Testis (tissue), 2 donors: Measurements from ENCODE around the gene MEGF9.

Source experiments
- POLR2A ChIP-seq: fragments of 450-650 bp; IDR thresholded peaks from one replicate; pipeline ENCODE4 v1.6.1; 2017; ENCODE audit warnings: antibody characterized with exemption, mild to moderate bottlenecking, moderate library complexity
- TF ChIP-seq, protein P1 (sequence below), 3 experiments: fragments of 450-650 bp in 2 of 3; fragments of 200-600 bp in 1 of 3; sonication (generic) in 1 of 3; IDR thresholded peaks; one replicate each; pipeline ENCODE4 v1.5.1; 2016 to 2019; ENCODE audit warnings: antibody characterized with exemption in 3 of 3, mild to moderate bottlenecking in 2 of 3, moderate library complexity in 1 of 3

DNA sequence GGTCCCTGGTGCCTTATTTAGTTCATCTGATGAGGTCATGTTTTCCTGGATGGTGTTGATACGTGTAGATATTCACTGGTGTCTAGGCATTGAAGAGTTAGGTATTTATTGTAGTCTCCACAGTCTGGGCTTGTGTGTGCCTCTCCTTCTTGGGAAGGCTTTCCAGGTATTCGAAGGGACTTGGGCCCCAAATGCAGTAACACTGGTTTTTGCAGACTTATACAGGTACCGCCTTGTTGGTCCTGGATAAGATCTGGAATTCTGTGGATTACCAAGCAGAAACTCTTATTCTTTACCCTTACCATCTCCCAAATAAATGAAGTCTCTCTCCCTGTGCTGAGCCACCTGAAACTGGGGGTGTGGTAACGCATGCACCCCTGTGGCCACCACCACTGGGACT is 34.1 kb downstream of the MEGF9 start:
- TF ChIP-seq, protein P1, sequence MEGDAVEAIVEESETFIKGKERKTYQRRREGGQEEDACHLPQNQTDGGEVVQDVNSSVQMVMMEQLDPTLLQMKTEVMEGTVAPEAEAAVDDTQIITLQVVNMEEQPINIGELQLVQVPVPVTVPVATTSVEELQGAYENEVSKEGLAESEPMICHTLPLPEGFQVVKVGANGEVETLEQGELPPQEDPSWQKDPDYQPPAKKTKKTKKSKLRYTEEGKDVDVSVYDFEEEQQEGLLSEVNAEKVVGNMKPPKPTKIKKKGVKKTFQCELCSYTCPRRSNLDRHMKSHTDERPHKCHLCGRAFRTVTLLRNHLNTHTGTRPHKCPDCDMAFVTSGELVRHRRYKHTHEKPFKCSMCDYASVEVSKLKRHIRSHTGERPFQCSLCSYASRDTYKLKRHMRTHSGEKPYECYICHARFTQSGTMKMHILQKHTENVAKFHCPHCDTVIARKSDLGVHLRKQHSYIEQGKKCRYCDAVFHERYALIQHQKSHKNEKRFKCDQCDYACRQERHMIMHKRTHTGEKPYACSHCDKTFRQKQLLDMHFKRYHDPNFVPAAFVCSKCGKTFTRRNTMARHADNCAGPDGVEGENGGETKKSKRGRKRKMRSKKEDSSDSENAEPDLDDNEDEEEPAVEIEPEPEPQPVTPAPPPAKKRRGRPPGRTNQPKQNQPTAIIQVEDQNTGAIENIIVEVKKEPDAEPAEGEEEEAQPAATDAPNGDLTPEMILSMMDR (IDR thresholded peaks at IDR 0.05) = no peak
- no peak for TF ChIP-seq POLR2A
